ENCODE data around the gene B4GALNT1.

DNA sequence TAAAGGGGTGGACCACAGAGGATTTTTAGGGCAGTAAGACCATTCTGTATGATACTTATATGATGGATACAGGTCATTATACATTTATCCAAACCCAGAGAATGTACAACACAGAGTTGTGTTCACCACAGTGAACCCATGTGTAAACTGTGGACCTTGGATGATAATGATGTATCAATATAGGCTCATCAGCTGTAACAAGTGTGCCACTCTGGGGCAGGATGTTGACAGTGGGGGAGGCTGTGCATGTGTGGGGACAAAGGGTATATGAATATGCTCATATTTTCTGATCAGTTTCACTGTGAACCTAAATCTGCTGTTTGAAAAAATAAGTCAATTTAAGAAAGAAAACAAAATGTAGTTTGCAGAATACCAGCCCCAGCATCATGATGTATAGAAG lies 46.7 kb upstream of the B4GALNT1 start:
- TF ChIP-seq, protein P1, sequence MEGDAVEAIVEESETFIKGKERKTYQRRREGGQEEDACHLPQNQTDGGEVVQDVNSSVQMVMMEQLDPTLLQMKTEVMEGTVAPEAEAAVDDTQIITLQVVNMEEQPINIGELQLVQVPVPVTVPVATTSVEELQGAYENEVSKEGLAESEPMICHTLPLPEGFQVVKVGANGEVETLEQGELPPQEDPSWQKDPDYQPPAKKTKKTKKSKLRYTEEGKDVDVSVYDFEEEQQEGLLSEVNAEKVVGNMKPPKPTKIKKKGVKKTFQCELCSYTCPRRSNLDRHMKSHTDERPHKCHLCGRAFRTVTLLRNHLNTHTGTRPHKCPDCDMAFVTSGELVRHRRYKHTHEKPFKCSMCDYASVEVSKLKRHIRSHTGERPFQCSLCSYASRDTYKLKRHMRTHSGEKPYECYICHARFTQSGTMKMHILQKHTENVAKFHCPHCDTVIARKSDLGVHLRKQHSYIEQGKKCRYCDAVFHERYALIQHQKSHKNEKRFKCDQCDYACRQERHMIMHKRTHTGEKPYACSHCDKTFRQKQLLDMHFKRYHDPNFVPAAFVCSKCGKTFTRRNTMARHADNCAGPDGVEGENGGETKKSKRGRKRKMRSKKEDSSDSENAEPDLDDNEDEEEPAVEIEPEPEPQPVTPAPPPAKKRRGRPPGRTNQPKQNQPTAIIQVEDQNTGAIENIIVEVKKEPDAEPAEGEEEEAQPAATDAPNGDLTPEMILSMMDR (IDR thresholded peaks at IDR 0.05) = no peak
- no peak for TF ChIP-seq POLR2A (IDR thresholded peaks at IDR 0.05)

All from body of pancreas (tissue), 4 donors.